ENCODE results near the gene KCNQ1. TPM values are rescaled to one million over a fixed set of nuclear protein-coding genes. Genes with fewer than 3 reads are reported as not detected.

Gene KCNQ1
- total RNA-seq, 1 donor from 2014 or later = 0.16 TPM

- DNase-seq (ENCODE audit: extremely low spot score, unreplicated experiment) = no peak
- Mint-ChIP-seq H3K4me3 (ENCODE audit: unreplicated experiment) (no peak overlapping the region), H3K9me3 (ENCODE audit: unreplicated experiment) (no peaks in the 10 kb centered on the region), H3K27me3 (ENCODE audit: unreplicated experiment) (no peaks in the 10 kb centered on the region), H3K4me1 (ENCODE audit: unreplicated experiment) (peaks cover 2% of the 10 kb centered on the region), H3K27ac (ENCODE audit: unreplicated experiment) (no peak overlapping the region), H3K36me3 (ENCODE audit: unreplicated experiment) (no peaks in the 10 kb centered on the region)
- TF ChIP-seq CTCF (IDR thresholded peaks at IDR 0.05) = no peak
Observed at GRCh38 chr11:2422461-2423156, 22.2 kb upstream of the KCNQ1 start.

GRCh38 chr11:2423157-2424025 lies 21.4 kb upstream of the KCNQ1 start:
- H3K4me1 Mint-ChIP-seq (ENCODE audit: unreplicated experiment) = peaks cover 2% of the 10 kb centered on the region
- no peak overlapping the region for H3K4me3 Mint-ChIP-seq (ENCODE audit: unreplicated experiment)
- TF ChIP-seq CTCF (IDR thresholded peaks at IDR 0.05) = no peak
- H3K27me3 Mint-ChIP-seq (ENCODE audit: unreplicated experiment) = no peaks in the 10 kb centered on the region
- DNase-seq (ENCODE audit: extremely low spot score, unreplicated experiment) = no peak
- no peaks in the 10 kb centered on the region for H3K9me3 Mint-ChIP-seq (ENCODE audit: unreplicated experiment)
- no peaks in the 10 kb centered on the region for H3K36me3 Mint-ChIP-seq (ENCODE audit: unreplicated experiment)
- H3K27ac Mint-ChIP-seq (ENCODE audit: unreplicated experiment) = no peak overlapping the region

- Mint-ChIP-seq H3K27me3 (ENCODE audit: unreplicated experiment) (no peaks in the 10 kb centered on the region), H3K27ac (ENCODE audit: unreplicated experiment) (no peak overlapping the region), H3K4me1 (ENCODE audit: unreplicated experiment) (no peaks in the 10 kb centered on the region), H3K4me3 (ENCODE audit: unreplicated experiment) (no peak overlapping the region), H3K36me3 (ENCODE audit: unreplicated experiment) (no peaks in the 10 kb centered on the region), H3K9me3 (ENCODE audit: unreplicated experiment) (no peaks in the 10 kb centered on the region)
- no peak for DNase-seq (ENCODE audit: extremely low spot score, unreplicated experiment)
- no peak for TF ChIP-seq CTCF (IDR thresholded peaks at IDR 0.05)
Observed at GRCh38 chr11:2424811-2425495, 19.9 kb upstream of the KCNQ1 start.

GRCh38 chr11:2425506-2425905 lies 19.3 kb upstream of the KCNQ1 start:
- no peaks in the 10 kb centered on the region for H3K27me3 Mint-ChIP-seq (ENCODE audit: unreplicated experiment)
- H3K9me3 Mint-ChIP-seq (ENCODE audit: unreplicated experiment) = no peaks in the 10 kb centered on the region
- H3K36me3 Mint-ChIP-seq (ENCODE audit: unreplicated experiment) = no peaks in the 10 kb centered on the region
- TF ChIP-seq CTCF (IDR thresholded peaks at IDR 0.05) = no peak
- DNase-seq (ENCODE audit: extremely low spot score, unreplicated experiment) = no peak
- no peaks in the 10 kb centered on the region for H3K4me1 Mint-ChIP-seq (ENCODE audit: unreplicated experiment)
- no peak overlapping the region for H3K4me3 Mint-ChIP-seq (ENCODE audit: unreplicated experiment)
- no peak overlapping the region for H3K27ac Mint-ChIP-seq (ENCODE audit: unreplicated experiment)

GRCh38 chr11:2426221-2426620 lies 18.6 kb upstream of the KCNQ1 start:
- H3K27ac Mint-ChIP-seq (ENCODE audit: unreplicated experiment) = no peak overlapping the region
- H3K4me3 Mint-ChIP-seq (ENCODE audit: unreplicated experiment) = no peak overlapping the region
- no peaks in the 10 kb centered on the region for H3K27me3 Mint-ChIP-seq (ENCODE audit: unreplicated experiment)
- no peaks in the 10 kb centered on the region for H3K4me1 Mint-ChIP-seq (ENCODE audit: unreplicated experiment)
- TF ChIP-seq CTCF (IDR thresholded peaks at IDR 0.05) = no peak
- no peak for DNase-seq (ENCODE audit: extremely low spot score, unreplicated experiment)
- H3K9me3 Mint-ChIP-seq (ENCODE audit: unreplicated experiment) = no peaks in the 10 kb centered on the region
- no peaks in the 10 kb centered on the region for H3K36me3 Mint-ChIP-seq (ENCODE audit: unreplicated experiment)

All from osteocyte (in vitro differentiated cells).